Gastroesophageal sphincter (tissue), 2 donors: ENCODE results near the gene MYOM3.

Source experiments
- POLR2A ChIP-seq, 2 donors: fragments of 450-650 bp; IDR thresholded peaks; one replicate each; pipeline ENCODE4 v1.6.1; 2017; ENCODE audit warnings: antibody characterized with exemption in 2 of 2, mild to moderate bottlenecking in 2 of 2, moderate library complexity in 1 of 2
- POLR2AphosphoS5 ChIP-seq: sonication (generic); formaldehyde crosslinking; IDR thresholded peaks from one replicate; pipeline ENCODE4 v1.6.1; 2017; ENCODE audit warnings: antibody characterized with exemption

DNA sequence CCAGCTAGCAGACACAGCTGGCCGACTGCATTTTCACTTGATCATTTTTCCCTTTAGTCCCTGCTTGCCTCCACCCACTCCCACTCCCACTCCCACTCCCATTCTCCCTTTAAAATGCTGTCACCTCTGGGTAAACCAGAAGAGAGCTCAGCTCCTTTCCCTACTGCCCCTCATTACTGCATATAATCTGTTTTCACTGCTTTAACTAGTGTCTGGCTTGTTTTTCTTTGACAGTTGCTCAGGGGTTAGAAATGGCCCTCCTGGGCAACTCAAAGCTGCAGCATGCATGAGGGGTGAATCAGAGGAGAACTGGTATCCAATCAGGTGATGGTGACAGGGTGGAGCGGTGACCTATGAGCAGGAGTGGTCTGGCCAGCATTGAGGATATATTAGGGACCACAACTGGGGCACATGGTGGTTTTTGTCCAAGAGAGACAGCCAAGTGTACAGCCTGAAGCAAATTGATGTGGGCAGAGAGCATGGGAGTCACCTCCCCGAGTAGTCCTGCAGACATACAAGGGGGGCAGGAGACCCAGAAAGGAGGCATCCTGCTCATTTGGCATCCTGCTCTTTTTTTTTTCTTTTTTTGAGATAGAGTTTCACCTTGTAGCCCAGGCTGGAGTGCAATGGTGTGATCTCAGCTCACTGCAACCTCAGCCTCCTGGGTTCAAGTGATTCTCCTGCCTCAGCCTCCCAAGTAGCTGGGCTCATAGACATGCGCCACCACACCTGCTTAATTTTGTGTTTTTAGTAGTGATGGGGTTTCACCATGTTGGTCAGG lies 89.2 kb downstream of the MYOM3 start:
- TF ChIP-seq POLR2AphosphoS5 (peak; percentile 65), POLR2A (IDR thresholded peaks at IDR 0.05) (no peak)
